HL-60/S4 treated with retinoic acid at 250 ng/mL for 4 days and 3 days (cell line): Measurements from ENCODE around the gene ANKRD16.

Experiments used
- in situ Hi-C: fragments of 300-500 bp; cut with MboI; formaldehyde crosslinking; loops from 2 replicates; pipeline ENCODE4 v1.7.0; 2022; ENCODE audit warnings: low sequenced_read_pairs

Gene ANKRD16

GRCh38 chr10:5904227-5904626, 14.5 kb upstream of the ANKRD16 start:
- in situ Hi-C loops: no loop called here

DNA sequence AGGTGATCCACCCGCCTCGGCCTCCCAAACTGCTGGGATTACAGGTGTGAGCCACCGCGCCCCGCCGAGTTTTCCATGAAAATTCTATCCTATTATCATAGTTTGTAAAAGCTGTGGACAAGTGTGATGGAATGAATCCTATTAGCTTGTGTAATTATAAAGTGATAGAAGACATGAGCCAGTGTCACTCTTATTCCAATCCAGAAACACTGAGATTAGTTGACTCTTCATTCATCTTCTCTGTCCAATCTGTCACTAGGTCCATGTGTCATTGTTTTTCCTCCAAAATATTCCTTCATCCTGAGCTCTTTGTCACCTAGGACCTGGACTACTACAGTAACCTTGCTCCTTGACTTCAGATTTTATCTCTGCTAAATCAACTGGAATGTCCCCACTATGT, 13.9 kb upstream of the ANKRD16 start:
- in situ Hi-C loops: no loop called here

GRCh38 chr10:5902511-5903274, 13.0 kb upstream of the ANKRD16 start:
- in situ Hi-C loops: no loop called here

DNA sequence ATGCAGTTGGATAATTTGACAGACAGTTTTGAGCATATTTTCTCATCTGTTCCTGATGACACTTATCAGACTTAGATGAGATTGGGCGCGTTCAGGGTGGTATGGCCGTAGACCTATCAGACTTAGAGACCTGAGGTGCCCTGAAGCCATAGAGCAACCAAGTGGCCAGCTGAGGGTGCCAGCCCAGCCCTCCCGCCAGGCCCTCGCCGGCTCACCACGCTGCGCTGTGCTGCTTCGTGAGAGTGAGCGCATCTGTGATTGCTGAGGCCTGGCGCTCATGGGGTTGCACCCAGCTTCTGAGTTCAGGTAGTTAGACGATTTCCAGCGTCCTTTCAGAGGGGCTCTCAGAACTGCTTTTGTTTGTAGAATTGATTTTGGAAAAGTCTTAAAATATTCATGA, 10.6 kb upstream of the ANKRD16 start:
- in situ Hi-C loops: no loop called here

- in situ Hi-C loops: no loop called here
Observed at GRCh38 chr10:5898163-5898562, 8.5 kb upstream of the ANKRD16 start.

DNA sequence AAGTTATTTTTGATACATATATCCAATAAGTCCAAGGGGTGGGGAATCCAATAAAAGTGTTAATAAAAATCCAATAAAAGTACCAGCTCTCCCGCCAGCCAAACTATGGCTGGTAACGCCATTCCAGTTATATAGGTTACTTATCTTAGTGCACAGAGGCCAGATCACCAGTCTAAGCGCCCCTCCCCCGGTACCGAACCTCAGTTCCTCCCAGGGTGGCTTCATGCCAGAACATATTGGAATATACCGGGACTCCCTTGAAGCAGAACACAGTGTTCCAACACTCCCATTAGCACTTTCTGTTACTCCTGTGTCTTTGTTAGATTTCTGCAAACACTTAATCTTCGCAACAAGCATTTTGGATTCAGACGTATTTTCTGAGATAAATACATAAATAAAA, 7.8 kb upstream of the ANKRD16 start:
- in situ Hi-C loops: no loop called here

DNA sequence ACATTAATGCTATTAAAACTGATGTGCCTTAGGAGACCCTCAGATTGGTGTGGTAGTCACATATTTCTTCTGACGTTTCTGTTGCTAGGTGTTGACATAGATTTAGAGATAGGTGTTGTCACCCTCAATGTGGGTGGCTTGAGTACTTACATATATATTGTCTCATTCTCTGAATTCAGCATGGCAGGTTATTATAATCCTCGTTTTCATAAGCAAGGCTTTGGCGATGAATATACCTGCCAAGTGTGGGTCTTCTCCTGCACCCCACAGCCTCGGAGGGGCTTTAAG, 7.3 kb upstream of the ANKRD16 start:
- in situ Hi-C loops: no loop called here

GRCh38 chr10:5896208-5897052, 6.7 kb upstream of the ANKRD16 start:
- in situ Hi-C loops: no loop called here

- in situ Hi-C loops: no loop called here
Observed at GRCh38 chr10:5895804-5896203, 6.1 kb upstream of the ANKRD16 start.

GRCh38 chr10:5895365-5895764, 5.7 kb upstream of the ANKRD16 start:
- in situ Hi-C loops: no loop called here

GRCh38 chr10:5894873-5895272, 5.2 kb upstream of the ANKRD16 start:
- in situ Hi-C loops: no loop called here

DNA sequence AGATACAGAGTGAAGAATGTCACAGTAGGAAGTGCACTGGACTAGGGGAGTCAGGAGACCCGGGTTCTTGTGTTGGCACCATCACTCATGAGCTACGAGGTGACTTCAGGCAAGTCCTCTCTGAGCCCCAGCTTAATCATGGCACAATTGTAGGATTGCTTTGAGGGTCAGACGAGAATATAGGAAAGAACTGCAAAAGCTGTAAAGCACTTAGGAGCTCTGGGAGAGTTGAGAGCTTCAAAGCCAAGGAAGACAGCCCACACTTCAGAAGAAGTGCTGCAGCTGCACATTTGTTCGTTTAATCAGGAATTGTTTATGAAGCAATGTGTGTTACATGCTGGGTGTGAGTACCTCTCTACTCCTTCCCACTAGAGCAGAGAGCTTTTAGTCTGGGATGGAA, 4.7 kb upstream of the ANKRD16 start:
- in situ Hi-C loops: no loop called here

DNA sequence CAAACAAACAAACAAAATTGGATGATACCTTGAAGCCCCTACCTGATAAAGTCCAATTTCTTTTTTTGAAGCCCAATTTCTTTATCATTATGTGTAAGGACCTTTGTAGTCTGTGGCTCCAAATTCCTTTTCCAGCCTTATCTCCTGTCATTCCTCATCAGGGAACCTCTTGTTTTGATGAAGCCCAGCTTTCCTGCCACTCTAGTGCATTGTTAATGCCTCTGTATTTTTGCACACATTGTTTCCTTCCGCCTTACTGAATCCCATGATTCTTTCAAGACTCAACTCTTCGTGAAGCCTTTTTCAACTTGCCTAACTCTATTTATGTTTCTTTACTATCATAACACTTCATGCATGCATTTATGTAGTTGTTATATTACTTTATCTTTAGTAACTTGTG, 3.6 kb upstream of the ANKRD16 start:
- in situ Hi-C loops: no loop called here

- in situ Hi-C loops: no loop called here
Observed at GRCh38 chr10:5892007-5892406, 2.3 kb upstream of the ANKRD16 start.

DNA sequence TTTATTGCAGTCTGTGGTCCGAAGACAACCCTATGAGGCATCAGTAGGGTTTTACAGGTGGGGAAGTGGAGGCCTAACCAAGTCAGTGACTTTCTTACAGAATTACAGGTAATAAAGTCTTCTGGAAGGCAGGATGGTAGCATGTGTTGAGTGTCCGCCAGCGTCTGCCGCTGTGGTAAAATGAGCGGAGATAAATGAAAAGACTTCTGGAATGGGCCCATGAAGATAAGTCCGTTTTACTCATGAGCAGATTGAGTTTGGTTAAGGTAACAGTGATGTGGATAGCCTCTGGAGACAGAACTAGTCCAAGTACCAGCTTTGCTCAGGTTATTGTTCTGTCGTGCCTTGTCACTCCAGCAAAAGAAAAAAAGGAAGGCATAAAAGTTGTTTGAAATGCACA, 1.3 kb upstream of the ANKRD16 start:
- in situ Hi-C loops: no loop called here

DNA sequence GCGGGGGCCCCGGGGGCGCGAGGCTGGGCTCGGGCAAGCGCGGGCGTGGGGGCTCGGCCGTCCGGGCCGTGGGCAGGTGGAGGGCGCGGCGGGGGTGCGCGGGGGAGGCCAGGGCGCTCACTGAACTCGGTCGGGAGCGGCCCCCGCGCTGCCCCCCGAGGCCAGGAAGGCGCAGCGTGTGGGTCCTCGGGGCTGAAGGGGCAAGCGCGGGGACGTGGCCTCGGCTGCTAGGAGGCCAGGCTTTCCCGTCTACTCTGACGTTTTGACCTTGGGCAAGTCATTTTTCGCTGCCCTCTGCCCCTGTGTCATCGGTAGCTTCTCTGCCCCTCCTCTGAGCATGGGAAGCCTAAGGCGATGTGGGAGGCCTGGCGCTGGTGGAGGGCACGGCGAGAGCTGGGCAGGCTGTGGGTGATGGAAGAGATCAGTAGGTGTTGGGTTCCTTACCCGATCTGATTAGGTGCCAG, 791 bp upstream of the ANKRD16 start:
- in situ Hi-C loops: no loop called here

DNA sequence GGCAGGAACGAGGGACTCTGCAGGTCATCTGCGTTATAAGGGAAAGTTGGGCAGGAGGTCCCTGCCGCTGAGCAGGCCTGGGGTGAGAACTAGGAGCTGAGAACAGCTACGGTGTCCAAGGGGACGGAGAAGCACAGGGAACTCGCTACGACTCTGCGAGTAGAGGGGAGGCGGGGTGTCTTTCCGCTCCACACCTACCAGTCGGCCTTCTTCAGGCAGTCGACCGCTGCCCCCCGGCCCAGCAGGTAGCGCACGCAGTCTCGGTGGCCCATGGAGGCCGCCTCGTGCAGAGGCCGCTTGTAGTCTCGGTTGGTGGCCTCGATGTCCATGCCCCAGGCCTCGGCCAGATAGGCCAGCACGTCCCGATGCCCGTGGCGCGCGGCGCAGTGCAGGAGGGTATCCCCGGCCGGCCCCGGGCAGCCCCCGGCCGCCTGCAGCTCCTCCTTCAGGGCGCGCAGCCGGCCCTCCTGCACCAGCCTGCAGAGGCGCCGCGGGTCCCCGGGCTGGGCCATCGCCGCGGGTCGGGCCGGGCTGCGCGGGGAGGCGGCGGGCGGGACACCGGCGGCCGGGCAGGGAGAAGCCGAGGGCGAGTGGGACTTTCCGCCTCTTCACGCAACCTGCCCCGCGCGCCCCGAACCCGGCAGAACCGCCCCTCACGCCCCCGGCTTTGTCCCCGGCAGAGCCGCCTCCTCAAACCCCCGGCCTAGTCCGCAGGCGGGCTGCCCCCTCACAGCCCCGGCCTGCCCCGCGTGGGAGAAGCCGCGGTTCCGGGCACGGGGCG, 660 bp downstream of the ANKRD16 start:
- in situ Hi-C loops: no loop called here

- in situ Hi-C loops: no loop called here
Observed at GRCh38 chr10:5888351-5888750, 1.3 kb downstream of the ANKRD16 start.

- in situ Hi-C loops: no loop called here
Observed at GRCh38 chr10:5887641-5888040, 2.1 kb downstream of the ANKRD16 start.

- in situ Hi-C loops: no loop called here
Observed at GRCh38 chr10:5887029-5887428, 2.7 kb downstream of the ANKRD16 start.

DNA sequence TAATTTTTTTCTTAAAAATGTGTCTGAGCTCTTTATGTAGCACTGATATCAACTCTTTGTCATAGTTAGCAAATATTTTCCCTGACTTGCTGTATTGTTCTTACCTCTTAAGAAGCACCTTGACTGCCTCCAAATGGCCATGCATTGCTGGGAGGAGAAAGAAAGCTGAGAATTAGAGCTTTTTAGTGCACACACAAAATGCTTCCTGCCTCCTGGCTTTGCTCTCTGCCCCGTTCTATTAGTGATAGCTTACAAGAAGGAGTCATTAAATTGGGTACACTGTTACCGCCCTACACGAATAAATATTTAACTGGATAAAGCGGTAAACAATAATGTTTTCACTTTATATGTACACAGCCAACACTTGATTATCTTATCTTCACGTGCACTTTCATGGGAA, 4.1 kb downstream of the ANKRD16 start:
- in situ Hi-C loops: no loop called here

DNA sequence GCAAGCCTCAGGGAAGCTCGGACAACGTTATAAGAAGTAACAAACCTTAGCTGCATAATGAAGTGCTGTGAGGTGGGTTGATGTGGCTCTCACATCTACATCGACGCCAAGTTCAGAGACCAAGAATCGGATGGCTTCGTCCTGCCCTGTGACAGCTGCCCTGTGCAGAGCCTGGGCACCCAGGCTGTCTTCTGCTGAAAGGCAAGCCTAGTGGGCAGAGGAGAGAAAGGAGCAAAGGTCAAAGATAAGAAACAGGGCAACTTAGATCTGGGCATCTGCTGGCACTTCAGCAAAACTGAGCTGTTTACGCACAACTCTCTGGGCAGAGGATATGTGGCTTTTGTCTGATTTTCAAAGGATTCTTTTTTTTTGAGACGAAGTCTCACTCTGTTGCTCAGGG, 6.7 kb downstream of the ANKRD16 start:
- in situ Hi-C loops: no loop called here
